Tibial nerve (tissue), 4 donors: ENCODE results near the gene IFNGR2. TPM values are rescaled to one million over a fixed set of nuclear protein-coding genes. Genes with fewer than 3 reads are reported as not detected.
"Not testable (repeated sequence)": the region's sequence is repeated elsewhere in the genome, so short reads cannot be mapped to it uniquely, and the experiment has no call there.

Source experiments
- DNase-seq, 2 donors: peaks; one replicate each; pipeline ENCODE4 v3.0.0-alpha.2; 2019; ENCODE audit warnings: low spot score in 2 of 2
- H3K27ac ChIP-seq, 4 donors: fragments of 200-600 bp; sonication (generic) in 3 of 4; one replicate each; pipeline ENCODE4 v1.5.1; 2017 to 2019; ENCODE audit warnings: mild to moderate bottlenecking in 1 of 4
- H3K27me3 ChIP-seq, 2 donors: fragments of 200-600 bp; sonication (generic) in 1 of 2; one replicate each; pipeline versions ENCODE4 v1.5.1 to v1.6.0; 2017 to 2019
- H3K36me3 ChIP-seq, 3 donors: fragments of 200-600 bp; sonication (generic); one replicate each; pipeline ENCODE4 v1.5.1; 2018 to 2019
- H3K4me1 ChIP-seq, 4 donors: fragments of 200-600 bp; sonication (generic) in 3 of 4; one replicate each; pipeline ENCODE4 v1.5.1; 2017 to 2019
- H3K4me3 ChIP-seq, 4 donors: fragments of 200-600 bp; sonication (generic) in 3 of 4; one replicate each; pipeline ENCODE4 v1.5.1; 2017 to 2019; ENCODE audit warnings: mild to moderate bottlenecking in 1 of 4, moderate library complexity in 1 of 4
- H3K9me3 ChIP-seq, 4 donors: fragments of 200-600 bp; sonication (generic) in 3 of 4; one replicate each; pipeline ENCODE4 v1.5.1; 2017 to 2019
- EP300 ChIP-seq, 2 donors: sonication (generic); formaldehyde crosslinking; IDR thresholded peaks; one replicate each; pipeline ENCODE4 v1.6.1; 2017; ENCODE audit warnings: antibody characterized with exemption in 2 of 2, mild to moderate bottlenecking in 1 of 2
- POLR2A ChIP-seq, 2 donors: fragments of 450-650 bp; IDR thresholded peaks; one replicate each; pipeline ENCODE4 v1.6.1; 2017; ENCODE audit warnings: antibody characterized with exemption in 2 of 2, mild to moderate bottlenecking in 2 of 2, moderate library complexity in 2 of 2
- WGBS, 2 donors: methylation state at CpG; one replicate each; pipeline ENCODE4 v1.1.5; 2018; 5-methylcytosine and 5-hydroxymethylcytosine counted together
- total RNA-seq, 4 donors: library from RNA; depleted of rRNA; stranded (reverse); fragments of >200 nt; gene quantifications; one replicate each; pipeline ENCODE4 v1.1.0, GENCODE V29; 2016
- TF ChIP-seq, protein P1 (sequence below), 5 experiments: fragments of 200-600 bp in 3 of 5; fragments of 450-650 bp in 2 of 5; sonication (generic) in 3 of 5; IDR thresholded peaks; one replicate each; pipeline ENCODE4 v1.5.1; 2016 to 2019; ENCODE audit warnings: antibody characterized with exemption in 5 of 5, mild to moderate bottlenecking in 3 of 5, moderate library complexity in 2 of 5

Gene IFNGR2
- total RNA-seq, 4 donors from 2014 or later: 110 to 153 (median 129) TPM

DNA sequence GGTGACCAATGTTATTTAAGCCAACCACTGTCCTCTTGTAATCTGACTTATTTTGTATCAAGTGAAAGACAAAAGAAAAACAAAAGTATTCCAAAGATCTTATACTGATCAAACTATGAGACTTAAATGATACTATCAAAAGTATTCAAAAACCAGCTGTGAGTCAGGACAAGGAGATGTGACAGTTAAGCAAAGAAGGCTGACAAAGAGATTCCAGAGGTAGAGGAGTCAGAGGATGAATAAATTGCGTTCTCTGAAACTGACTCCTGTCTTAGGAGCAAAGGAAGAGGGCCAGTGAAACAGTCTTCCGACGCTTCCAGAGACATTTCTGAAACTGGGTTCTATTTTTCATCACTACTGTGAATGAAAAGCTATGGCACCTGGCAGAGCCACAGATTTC, 55.6 kb downstream of the IFNGR2 start:
- H3K27ac ChIP-seq: no peak overlapping the region
- 94% methylated on average over 3 of the region's 3 CpGs for WGBS, 2 donors
- no peaks in the 10 kb centered on the region for H3K9me3 ChIP-seq
- DNase-seq: no peak
- TF ChIP-seq POLR2A (IDR thresholded peaks at IDR 0.05): no peak
- TF ChIP-seq EP300 (IDR thresholded peaks at IDR 0.05): no peak
- TF ChIP-seq, protein P1, sequence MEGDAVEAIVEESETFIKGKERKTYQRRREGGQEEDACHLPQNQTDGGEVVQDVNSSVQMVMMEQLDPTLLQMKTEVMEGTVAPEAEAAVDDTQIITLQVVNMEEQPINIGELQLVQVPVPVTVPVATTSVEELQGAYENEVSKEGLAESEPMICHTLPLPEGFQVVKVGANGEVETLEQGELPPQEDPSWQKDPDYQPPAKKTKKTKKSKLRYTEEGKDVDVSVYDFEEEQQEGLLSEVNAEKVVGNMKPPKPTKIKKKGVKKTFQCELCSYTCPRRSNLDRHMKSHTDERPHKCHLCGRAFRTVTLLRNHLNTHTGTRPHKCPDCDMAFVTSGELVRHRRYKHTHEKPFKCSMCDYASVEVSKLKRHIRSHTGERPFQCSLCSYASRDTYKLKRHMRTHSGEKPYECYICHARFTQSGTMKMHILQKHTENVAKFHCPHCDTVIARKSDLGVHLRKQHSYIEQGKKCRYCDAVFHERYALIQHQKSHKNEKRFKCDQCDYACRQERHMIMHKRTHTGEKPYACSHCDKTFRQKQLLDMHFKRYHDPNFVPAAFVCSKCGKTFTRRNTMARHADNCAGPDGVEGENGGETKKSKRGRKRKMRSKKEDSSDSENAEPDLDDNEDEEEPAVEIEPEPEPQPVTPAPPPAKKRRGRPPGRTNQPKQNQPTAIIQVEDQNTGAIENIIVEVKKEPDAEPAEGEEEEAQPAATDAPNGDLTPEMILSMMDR (IDR thresholded peaks at IDR 0.05): no peak
- H3K4me1 ChIP-seq: no peaks in the 10 kb centered on the region
- peaks cover 0 to 78% (median 0%) of the 10 kb centered on the region in 3 donors for H3K36me3 ChIP-seq
- H3K27me3 ChIP-seq: no peaks in the 10 kb centered on the region
- no peak overlapping the region for H3K4me3 ChIP-seq

DNA sequence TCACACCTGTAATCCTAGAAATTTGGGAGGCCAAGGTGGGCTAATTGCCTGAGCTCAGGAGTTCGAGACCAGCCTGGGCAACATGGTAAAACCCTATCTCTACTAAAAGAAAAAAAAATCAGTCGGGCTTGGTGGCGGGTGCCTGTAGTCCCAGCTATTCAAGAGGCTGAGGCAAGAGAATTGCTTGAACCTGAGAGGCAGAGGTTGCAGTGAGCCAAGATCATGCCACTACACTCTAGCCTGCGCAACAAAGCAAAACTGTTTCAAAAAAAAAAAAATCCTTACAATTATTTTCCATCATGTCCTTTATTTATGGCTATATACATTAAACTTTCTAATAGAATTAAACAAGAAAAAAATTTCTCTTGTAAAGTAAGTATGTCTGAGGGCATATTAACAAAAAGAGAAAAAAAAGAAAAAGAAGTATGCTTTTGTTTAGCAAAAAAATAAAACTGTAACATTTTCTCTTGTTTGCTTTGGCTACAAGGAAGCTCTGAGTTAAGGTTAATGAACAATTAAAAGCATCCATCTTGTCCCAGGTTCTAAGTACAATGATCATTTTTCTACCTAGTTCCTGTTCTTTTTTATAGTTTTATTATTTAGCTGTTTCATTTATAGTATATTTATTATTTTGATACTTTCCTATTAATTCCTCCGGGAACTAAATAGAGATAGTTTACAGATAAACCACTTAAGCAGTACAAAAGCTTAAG, 58.5 kb downstream of the IFNGR2 start:
- H3K4me1 ChIP-seq: no peaks in the 10 kb centered on the region
- WGBS, 2 donors: 93 to 94% methylated on average over 5 of the region's 5 CpGs
- TF ChIP-seq POLR2A (IDR thresholded peaks at IDR 0.05) (no peak), EP300 (IDR thresholded peaks at IDR 0.05) (no peak)
- TF ChIP-seq, protein P1 (IDR thresholded peaks at IDR 0.05): no peak
- H3K27me3 ChIP-seq: no peaks in the 10 kb centered on the region
- H3K27ac ChIP-seq: no peak overlapping the region
- peaks cover 0 to 57% (median 0%) of the 10 kb centered on the region in 3 donors for H3K36me3 ChIP-seq
- H3K4me3 ChIP-seq: no peak overlapping the region
- no peak for DNase-seq
- H3K9me3 ChIP-seq: no peaks in the 10 kb centered on the region

DNA sequence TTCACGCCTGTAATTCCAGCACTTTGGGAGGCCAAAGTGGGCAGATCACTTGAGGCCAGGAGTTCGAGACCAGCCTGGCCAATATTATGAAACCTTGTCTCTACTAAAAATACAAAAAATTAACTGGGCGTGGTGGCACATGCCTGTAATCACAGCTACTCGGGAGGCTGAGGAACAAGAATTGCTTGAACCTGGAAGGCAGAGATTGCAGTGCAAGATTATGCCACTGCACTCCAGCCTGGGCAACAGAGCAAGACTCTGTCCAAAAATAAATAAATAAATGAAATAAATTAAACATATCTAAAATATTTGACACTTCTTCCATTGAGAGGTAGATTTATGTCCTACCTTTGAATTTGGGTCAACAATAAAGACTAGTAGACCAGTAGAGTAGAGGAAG, 66.0 kb downstream of the IFNGR2 start:
- H3K27ac ChIP-seq, H3K9me3 ChIP-seq, H3K4me3 ChIP-seq, DNase-seq, H3K27me3 ChIP-seq, H3K4me1 ChIP-seq: not testable (repeated sequence)
- H3K36me3 ChIP-seq: peaks cover 0 to 13% (median 0%) of the 10 kb centered on the region in 3 donors
- WGBS, 2 donors: 92 to 99% methylated on average over 4 of the region's 4 CpGs

DNA sequence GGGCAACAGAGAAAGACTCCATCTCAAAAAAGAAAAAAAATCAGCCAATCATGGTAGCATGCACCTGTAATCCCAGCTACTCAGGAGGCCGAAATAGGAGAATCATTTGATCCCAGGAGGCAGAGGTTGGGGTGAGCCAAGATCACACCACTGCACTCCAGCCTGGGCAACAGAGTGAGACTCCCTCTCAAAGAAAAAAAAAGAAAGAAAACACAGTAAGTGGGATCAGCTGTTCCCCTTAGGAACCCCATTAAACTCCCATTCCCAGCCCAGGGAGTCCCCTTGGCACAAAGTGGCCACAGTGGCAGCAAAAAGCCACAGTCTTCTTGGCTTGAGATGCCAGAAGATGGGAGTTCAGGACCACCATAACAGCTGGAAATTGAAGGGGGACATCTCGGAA, 67.5 kb downstream of the IFNGR2 start:
- WGBS, 2 donors: 86 to 98% methylated on average over 2 of the region's 2 CpGs
- H3K9me3 ChIP-seq: no peaks in the 10 kb centered on the region
- TF ChIP-seq, protein P1 (IDR thresholded peaks at IDR 0.05): no peak
- no peak for TF ChIP-seq POLR2A (IDR thresholded peaks at IDR 0.05)
- TF ChIP-seq EP300 (IDR thresholded peaks at IDR 0.05): no peak
- no peak overlapping the region for H3K27ac ChIP-seq
- DNase-seq: no peak
- H3K27me3 ChIP-seq: no peaks in the 10 kb centered on the region
- no peak overlapping the region for H3K4me3 ChIP-seq
- peaks cover 0 to 11% (median 0%) of the 10 kb centered on the region in 3 donors for H3K36me3 ChIP-seq
- peaks cover 0 to 6% (median 0%) of the 10 kb centered on the region in 4 donors for H3K4me1 ChIP-seq

DNA sequence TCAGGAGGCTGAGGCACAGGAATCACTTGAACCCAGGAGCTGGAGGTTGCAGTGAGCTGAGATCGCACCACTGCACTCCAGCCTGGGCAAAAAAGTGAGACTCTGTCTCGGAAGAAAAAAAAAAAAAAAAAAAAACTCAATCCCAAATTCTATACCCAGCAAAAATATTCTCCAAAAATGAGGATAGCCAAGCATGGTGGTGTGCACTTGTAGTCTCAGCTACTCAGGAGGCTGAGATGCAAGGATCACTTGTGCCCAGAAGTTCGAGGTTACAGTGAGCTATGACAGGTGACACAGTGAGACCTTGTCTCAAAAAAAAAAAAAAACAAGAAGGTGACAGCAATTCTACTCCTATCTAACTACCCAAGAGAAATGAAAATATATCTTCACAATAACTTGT, 70.1 kb downstream of the IFNGR2 start:
- H3K27me3 ChIP-seq: no peaks in the 10 kb centered on the region
- 99% methylated on average over 3 of the region's 3 CpGs for WGBS, 2 donors
- TF ChIP-seq EP300 (IDR thresholded peaks at IDR 0.05) (no peak), POLR2A (IDR thresholded peaks at IDR 0.05) (no peak)
- TF ChIP-seq, protein P1 (IDR thresholded peaks at IDR 0.05): no peak
- H3K4me1 ChIP-seq: peaks cover 0 to 26% (median 5%) of the 10 kb centered on the region in 4 donors
- H3K27ac ChIP-seq: no peak overlapping the region
- no peak overlapping the region for H3K4me3 ChIP-seq
- H3K36me3 ChIP-seq: peaks cover 0 to 5% (median 0%) of the 10 kb centered on the region in 3 donors
- DNase-seq: no peak
- no peaks in the 10 kb centered on the region for H3K9me3 ChIP-seq
